ENCODE measurements around the gene GALNS.

Gene GALNS

DNA sequence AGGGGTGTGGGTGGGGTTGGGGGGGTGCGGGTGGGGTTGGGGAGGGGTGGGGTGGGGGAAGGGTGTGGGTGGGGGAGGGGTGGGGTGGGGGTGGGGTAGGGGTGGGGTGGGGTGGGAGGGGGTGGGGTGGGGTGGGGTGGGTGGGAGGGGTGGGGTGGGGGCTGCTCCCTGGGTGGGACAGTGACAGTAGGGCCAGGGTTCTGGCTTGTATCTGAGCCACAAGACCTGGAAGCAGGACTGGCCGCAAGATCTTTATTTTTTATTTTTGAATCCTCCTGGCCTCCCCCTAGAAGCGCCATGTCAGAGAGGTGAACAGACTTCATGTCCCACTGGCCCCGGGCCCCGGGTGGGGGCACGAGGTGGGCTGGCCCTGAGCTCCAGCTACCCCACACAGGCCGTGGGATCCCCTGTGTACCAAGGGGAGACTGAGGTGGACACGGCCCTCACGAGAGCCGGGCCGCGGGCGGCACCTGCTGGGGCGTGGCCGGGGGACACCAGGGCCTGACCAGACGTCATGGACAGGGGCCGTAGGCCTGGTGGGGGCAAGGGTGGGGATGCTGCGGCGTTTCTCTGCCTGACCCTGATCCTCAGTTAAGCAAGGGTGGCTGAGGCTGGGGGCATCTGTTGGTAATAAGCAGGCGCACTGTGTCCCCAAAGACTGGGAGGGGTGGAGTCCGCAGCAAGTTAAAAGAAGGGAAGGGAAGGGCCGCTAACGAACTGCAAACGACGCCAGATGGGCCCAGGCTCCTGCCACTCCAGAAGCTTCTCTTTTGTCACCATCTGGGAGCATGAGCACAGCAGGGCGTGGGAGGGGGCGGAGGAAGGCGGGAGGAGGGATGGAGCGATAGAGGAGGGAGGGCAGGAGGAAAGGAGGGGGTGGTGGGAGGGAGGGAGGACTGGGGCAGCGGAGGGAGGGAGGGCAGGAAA, 32.0 kb upstream of the GALNS start:
- peak; percentile 79 for DNase-seq (ENCODE audit: low spot score)

DNA sequence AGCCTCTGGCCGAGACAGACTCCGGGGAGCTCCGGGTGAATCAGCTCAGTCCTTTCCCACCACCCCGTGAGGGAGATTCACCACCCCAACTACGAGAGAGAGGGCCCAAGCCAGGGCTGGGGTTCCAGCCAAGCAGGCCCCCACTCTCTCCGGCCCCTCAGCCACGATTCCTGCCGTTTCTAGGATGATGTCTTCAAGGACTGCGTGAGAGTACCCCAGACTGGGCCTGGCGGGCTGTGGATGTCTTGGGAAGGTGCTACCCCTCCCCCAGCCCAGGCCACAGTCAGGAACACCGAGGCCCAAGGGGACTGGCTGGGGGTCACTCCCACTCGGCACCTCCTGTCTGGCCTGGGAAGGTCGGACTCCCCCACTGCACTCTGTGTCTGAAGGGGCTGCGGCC, 31.3 kb upstream of the GALNS start:
- DNase-seq (ENCODE audit: low spot score), result no peak

DNA sequence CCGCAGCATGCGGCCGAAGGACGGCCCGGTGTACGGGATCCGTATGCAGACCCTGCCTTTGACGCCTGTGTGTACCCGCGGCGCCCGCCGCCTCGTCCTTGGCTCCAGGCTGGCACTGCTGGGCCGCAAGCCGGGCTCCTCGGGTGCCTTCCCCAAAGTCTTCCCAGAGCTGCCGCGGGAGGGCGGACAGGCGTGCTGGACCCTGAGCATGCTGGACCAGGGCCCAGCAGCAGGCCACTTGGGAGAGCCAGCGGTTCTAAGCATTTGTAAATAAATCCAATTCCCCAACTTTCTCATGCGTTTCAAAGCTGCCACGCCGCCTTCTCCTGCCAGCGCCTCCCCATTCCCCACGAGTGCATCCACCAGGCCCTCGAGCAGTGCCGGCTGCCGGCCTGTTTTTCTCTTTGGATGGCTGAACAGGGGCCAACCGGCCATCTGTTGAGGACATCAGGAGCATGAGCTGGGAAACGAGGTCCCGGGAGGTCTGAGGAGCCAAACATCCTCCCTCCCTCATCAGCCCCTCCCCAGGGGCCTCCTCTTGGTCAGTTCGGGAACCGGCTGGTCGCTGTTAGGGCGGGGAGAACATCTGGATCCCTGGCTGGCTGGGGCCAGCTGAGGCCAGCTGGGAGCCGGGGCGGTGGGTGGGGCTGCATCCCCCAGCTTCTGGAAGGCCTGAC, 30.2 kb upstream of the GALNS start:
- DNase-seq (ENCODE audit: low spot score), result no peak

DNA sequence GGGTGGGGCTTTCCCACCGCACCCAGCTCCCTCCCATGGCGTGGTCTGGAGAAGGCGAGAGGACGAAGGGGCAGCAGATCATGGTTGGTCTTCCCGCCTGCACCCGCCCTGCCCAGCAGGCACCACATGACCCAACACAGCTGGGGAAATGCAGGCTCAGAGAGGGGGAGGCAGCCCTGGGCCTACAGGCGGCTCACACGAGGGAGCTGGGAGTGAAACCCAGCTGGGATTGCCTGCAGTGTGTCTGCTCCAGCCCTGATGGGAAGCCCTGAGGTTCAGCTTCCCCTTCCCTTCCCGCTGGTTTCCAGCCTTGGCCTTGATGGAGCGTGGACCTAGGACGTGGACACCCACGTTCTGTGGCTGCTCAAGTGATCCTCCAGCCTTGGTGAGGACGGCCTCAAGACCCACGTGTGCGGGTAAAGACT, 29.7 kb upstream of the GALNS start:
- no peak for DNase-seq (ENCODE audit: low spot score)

DNA sequence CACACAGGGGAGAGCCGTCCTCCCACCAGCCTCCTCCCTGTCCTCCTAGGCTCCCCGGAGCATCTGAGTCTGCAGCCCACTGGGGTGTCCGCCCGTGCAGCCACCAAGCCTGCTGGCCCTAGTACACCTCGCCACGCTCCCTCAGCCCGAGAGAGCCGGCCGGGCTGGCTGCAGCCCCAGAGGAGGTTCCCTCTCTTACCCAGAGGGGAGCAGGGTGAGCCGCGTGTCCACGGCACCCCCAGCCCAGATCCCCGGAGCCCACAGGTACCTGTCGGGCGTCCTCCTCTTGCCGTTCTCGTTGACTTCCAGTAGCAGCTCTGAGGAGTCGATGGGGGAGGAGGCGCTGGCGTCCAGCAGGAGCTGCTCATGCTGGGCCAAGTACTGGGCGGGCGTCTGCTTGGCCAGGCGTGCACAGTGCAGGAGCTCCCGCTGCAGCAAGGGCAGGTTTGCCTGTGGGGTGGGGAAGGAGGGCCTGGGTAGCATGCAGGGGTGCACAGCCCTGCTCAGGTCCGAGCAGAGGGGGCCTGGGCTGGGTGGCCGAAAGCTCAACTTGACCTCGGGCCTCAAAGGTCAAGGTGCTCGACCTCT, 29.0 kb upstream of the GALNS start:
- no peak for DNase-seq (ENCODE audit: low spot score)

DNA sequence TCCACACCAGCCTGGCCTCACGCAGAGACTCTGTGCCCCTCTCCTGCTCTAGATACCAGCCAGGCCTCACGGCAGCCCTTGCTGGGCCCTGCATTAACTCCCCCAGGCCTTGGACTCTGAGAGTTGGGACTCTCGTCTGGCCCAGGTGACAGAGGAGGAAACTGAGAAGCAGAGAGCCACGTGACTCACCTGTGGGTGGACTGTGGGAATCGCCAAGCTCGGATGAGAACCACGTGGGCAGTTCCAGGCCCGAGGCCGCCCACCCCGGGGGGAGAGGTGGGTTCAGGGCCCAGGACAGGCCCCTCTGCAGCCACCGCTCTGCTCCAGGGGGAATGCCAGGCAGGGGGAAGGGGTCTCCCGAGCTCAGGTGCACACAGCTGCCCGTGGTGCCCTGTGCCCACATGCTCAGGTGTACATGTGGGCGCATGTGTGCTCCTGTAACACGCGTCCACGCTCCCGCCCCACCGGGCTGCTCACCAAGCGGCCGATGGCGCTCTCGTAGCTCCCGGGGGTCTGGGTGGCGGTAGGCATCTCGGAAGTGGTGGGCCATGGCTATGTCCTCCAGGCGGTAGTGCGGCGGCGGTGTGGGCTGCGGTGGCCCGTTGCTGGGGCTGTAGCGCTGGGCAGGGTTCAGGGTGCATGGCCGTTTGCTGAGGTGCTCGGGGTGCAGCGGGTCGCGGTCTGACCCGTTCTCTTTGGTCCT, 28.0 kb upstream of the GALNS start:
- no peak for DNase-seq (ENCODE audit: low spot score)

DNA sequence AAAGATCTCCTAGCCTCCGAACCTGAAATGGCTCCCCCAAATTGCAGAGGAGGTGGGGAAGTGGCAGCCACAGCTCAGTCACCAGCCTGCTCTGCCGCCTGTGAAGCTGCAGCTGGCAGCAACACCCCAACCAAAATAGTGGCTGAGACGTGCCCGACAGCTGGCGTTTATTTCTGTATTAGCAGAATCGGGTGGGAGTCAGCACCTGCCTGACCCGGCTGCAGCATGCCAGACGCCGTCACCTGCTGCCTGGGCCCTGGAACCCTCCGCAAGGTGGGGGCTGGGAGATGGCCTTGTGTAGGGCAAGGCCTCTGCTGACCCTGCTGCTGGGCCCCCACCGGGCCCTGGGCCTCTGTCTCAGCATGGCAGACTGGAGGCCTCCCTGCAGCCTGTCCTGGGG, 27.2 kb upstream of the GALNS start:
- DNase-seq (ENCODE audit: low spot score), result no peak

DNA sequence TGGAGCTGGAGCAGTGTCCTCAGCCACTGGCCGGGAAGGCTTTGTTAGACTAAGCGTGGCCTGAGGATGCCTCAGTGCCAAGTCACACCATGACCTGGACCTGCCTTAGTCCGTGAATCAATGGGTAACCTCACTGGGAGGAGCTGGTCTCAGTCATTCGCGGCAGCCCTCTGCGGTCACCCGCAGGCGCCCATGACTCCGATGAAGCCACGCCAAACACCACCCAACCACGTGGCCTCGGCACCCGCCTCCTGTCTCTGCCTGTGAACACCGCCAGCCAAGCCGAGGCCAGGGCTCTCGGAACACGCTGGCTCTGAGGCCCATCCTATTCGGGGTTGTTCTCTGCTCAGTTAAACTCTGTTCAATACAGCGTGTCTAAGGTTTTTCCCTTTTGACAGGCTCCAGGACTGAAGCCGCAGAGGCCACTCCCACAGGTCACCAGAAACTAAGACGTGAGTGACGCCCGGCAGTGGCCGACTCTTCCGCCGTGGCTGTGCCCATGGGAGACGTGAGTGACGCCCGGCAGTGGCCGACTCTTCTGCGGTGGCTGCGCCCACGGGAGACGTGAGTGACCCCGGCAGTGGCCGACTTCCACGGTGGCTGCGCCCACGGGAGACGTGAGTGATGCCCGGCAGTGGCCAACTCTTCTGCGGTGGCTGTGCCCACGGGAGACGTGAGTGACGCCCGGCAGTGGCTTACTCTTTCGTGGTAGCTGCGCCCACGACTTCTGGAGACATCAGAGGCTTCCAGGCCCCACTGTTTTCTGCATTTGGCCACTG, 26.6 kb upstream of the GALNS start:
- no peak for DNase-seq (ENCODE audit: low spot score)

DNA sequence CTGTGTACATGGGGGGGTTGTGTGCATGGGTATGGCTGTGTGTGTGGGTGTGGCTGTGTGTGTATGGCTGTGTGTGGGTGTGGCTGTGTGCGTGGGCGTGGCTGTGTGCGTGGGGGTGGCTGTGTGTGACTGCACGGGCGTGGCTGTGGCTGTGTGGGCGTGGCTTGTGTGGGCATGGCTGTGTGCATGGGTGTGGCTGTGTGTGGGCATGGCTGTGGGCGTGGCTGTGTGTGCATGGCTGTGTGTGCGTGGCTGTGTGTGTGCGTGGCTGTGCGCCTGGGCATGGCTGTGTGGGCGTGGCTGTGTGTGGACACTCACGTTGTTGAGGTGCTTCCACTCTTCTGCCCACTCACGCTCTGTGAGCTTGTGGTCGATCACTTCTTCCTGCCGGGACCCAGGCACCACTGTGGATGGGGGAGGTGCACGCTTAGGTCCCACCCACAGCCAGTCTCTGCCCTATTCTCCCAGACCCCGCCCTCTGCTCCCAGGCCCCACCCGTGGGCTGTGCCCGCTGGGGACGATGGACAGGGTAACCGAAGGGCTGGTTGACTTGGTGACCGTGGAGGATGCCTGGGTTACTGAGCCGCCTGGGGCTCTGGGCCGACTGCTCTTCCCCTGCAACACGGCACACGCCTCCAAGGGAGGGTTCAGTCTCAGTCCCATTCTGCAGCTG, 25.7 kb upstream of the GALNS start:
- no peak for DNase-seq (ENCODE audit: low spot score)

DNA sequence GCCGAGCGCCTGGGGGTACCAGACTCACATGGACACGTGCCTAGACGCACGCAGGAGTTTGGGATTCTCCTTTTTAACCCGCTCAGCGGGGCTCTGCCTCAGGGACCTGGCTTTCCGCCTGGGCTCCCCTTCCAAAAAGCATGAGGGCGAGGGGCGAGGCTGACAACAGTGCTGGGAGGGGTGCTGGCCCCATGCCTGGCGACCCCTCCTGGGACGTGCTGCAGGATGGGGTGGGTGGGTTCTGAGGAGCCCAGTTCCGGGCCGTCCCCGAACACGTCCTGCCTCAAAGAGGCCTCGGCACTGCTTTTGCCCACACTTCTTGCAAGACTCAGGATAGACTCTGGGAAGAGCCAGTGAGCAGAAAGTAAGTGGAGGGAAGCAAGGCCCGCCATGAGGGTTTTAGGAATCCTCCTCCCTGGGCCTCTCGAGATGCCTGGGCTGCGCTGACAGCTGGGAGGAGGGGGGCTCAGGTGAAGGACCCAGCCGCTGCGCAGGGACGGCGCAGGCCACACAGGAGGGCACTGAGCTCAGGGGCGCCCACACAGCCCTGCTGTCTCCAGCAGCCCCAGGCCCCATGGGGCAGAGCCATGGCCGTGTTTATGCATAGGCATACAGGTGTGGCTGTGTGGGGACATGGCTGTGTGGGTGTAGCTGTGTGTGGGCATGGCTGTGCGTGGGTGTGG, 25.1 kb upstream of the GALNS start:
- no peak for DNase-seq (ENCODE audit: low spot score)

DNA sequence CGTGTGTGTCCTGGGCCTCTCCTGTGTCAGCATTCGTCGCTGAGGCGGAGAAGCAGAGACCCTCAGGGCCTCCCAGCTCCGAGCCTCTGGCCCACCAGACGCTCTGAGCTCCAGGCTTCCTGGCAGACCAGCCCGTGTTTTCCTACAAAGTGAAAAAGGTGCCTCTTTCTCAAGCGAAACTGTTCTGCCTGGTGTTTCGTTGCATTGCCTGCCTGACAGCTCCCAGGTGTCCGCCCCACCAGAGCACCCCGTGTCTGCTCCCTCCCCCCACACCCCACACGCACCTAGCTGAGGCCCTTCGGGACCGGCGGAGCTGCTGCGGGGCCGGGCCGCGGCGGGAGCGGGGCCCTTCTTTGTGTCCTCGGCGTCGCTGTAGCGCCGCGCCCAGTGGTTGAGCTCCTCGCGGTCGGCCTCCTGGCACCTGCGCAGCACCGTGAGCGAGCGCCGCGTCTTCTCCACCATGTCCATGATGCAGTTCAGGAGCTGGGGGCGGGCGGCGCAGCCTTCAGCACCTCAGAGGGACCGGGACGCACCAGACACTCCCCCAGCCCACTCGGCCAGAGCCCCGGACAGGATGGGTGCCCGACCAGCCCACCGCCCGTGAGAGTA, 24.4 kb upstream of the GALNS start:
- no peak for DNase-seq (ENCODE audit: low spot score)

DNA sequence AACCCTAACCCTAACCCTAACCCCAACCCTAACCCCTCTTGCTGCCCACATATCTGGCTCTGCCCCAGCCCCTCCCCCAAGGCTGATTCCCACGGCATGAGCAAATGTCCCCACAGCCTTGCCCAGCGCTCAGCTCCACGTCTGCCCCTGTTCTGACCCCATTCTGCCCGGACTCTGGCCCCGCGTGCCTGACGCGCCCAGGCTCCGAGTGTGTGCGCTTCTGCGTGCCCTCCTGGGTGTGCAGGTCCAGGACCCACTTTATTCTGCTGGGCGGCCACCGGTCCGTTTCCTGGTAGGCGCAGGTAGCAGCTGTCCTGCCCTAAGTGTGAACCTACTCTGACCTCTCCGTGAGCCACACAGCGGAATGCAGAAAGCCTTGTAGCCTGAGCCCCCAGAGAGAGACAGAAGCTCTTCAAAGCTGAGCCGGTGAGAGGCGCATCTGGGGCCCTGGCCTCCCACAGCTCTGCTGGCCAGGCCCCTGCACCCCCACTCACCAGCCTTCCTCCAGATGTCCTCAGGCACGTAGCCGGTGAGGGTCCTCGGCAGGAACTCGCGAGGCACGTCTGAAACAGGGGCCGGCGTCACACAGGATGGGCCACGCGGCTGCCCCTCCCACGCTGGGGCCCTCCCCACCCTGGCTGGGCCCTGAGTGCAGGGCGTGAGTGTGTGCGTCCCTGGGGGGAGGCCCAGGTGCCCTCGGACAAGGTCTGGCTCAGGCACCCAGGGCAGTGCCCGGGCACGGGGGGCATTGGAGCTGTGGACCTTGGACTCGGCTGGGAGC, 23.7 kb upstream of the GALNS start:
- no peak for DNase-seq (ENCODE audit: low spot score)

DNA sequence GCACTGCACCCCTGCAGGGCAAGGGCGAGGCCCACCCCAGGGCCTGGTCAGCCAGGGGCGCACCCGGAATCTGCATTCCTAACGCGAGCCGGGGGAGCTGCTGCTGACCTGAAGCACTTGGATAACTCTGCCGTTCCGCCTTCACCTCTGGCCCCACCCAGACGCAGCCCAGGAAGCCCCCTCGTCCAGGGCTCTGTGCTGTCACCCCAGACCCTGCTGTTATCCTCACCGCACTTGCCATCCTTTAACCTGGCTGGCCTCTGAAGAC, 23.0 kb upstream of the GALNS start:
- no peak for DNase-seq (ENCODE audit: low spot score)

DNA sequence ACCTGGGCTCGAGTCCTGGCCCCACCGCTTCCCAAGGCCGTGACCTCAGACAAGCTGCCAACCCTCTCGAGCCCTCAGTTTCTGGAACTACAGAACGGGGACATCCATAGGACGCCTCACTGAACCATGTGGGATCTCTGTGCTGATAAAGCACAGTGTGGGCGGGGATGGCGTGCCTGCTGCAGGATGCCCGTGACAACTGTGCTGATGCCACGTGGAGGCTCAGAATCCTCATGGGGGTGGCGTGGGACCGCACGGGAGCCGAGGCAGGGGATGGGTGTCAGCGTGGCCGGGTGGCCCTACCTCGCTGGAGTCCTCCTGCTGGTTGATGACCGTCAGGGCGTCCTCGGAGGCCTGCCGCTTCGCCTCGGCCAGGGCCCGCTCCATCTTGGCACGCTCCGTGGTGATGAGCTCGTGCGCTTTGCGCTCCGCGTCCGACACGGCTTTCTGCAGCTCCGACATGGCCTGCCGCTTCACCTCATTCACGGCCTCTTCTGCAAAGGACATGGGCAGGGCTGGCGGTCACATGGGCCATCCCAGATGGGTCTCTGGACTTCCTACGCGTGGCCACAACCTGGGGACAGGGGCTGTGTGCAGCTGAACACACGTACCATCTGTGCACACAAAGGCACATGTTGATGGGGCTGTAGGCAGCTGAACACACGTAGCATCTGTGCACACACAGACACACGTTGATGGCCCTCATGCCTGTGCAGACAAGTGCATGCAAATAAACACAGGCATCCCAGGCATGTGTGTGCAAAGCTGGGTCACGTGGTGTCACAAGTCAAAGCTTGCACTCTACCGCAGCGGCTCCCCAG, 22.4 kb upstream of the GALNS start:
- no peak for DNase-seq (ENCODE audit: low spot score)

DNA sequence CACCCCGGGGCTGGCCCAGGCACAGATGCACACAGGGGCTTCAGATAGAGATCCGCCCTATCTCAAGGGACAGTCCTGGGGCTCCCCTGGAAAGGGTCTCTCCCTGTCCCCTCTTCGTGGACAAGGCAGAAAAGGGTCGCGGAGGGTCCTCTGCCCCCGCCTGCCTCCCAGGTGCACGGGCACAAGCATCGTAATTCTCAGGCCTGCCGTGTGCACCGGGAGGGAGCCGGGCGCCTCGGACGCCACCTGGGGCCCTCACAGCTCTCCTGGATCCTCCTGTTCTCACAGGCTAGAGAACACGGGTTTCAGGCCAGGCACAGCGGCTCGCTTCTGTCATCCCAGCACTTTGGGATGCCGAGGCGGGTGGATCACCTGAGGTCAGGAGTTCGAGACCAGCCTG, 21.6 kb upstream of the GALNS start:
- DNase-seq (ENCODE audit: low spot score), result no peak

DNA sequence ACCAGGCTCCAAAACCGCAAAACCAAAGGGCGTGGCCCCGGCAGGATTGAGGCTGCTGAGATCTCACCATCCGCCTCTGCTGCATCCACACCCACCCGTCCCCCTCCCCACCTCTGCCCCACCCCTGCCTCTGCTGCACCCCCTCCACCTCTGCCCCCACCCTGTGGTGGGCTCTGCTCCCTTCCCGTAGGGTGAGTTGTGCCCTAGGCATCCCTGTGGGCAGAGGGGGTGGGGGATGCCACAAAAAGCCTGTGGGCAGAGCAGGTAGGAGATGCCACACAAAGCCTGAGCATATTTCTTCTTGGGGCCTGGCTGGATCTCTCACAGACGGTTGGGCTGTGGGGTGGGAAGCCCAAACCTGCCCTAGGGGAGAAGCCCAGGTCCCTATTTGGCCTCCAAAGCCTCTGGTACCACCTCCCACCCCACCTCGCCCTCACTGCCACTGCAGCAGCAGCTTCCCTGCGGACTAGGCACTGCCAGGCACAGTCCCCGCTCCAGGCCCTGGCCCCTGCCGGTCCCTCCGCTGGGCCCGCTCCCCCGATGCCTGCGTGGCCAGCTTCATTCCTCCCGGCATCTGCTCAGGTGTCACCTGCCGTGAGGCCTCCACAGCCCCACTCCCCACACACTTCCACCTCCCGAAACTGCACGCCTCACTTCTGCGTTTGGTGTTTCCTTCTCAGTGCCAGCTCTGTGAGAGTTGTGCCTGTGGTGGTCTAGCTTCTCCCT, 21.0 kb upstream of the GALNS start:
- DNase-seq (ENCODE audit: low spot score), result no peak

DNA sequence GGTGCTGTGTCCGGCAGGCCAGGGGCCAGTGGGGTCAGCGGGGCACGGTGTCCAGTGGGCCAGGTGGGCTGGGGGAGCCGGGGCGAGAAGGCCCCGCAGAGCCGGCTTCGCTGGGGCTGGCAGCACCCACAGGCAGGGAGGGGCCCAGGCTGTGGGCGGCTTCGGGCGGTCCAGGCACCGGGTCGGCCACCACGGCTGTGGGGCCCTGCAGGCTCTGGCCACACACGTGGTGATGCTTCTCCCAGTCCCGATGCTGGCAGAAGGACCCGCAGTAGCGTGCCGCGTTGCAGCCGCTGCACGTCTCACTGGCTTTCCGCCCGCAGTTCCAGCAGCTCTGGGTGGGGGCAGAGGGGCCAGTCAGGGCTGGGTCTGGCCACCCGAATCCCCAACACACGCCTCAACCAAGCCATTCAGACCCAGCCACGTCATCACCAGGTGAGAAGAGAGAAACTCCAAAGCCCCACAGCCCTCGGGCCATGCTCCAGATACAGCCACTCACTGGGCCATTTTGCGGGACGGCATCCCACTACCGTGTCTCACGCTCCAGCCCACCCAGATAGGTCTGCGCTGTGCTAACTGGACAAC, 20.3 kb upstream of the GALNS start:
- DNase-seq (ENCODE audit: low spot score), result no peak
